GM10847 (cell line): Measurements from ENCODE around the gene KREMEN2.

Source experiments
- POLR2A ChIP-seq: IDR thresholded peaks from 2 replicates; pipeline ENCODE4 v1.6.1; 2011; ENCODE audit not compliant: insufficient read length; ENCODE audit errors: extremely low read depth

KREMEN2 gene

DNA sequence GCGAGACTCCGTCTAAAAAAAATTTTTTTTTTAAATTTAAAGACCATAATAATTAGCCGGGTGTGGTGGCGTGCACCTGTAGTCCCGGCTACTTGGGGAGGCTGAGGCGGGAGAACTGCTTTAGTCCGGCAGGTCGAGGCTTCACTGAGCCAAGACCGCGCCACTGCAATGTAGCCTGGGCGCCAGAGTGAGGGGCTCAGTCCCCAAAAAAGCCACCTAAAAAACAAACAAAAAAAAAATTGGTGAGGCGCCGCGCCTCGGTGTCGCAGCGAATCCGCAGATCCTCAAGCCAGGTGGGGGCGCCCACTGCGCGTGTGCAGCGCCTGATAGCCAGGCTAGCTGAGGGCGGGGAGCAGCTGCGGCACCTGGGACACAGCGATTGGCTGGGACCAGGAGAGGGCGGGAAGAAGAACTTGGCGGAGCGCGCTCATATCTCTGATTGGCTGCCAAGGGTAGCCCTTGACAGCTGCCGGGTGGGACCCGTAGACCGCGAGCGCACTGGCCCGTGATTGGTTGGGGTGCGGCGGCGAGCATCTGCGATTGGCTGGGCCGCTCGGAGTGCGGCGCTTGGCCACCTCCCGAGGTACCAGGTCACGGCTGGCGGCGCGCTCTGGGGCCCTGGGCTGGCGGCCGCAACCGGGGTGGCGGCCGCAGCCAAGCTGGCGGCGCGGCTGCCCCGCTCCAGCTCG, 39.7 kb downstream of the KREMEN2 start:
- TF ChIP-seq POLR2A: no peak

DNA sequence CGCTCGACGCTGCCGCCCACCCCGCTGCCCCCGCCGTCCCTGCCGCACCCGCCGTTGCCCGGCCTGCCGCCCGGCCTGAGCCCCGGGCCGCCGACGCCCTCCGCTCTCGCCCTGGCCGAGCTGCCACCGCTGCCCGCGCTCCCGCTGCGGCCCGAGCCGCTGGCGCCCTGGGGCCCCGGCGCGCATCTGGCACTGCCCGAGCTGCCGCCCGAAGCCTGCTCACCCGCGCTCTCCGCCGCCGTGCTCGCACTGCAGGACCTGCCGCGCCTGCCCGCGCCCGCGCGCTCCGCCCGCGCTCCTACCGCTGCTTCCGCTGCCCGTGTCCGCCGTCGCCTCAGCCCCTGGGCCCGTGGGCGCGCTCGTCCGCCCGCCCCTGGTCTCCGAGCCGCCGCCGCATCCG, 40.2 kb downstream of the KREMEN2 start:
- TF ChIP-seq POLR2A: no peak

DNA sequence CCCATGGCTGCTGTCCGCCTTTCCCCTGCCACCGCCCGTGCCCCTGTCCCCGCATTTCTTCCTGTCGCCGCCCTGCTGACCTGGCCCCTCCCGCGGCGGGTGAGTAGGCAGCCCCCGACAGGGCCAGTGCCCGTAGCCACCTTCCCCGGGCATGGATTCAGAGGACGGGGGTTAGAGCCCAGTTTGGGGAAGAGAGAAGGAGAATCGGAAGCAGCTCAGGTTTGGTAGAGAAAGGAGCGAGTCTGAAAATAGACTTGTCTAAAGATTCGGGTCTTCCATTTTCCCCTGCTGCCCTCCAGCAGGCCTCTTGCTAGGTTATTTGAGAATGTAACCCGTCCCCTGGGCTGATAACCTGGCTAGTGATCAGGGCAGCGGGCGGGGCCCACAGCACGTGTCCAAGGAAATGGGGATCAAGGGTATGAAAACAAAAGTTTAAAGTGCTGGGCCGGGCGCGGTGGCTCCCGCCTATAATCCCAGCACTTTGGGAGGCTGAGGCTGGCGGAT, 40.8 kb downstream of the KREMEN2 start:
- no peak for TF ChIP-seq POLR2A

- TF ChIP-seq POLR2A: no peak
These were observed 43.2 kb downstream of the KREMEN2 start for GRCh38 chr16:3007059-3007956.

GRCh38 chr16:3007957-3008689, 44.0 kb downstream of the KREMEN2 start:
- no peak for TF ChIP-seq POLR2A

GRCh38 chr16:3008690-3009037, 44.6 kb downstream of the KREMEN2 start:
- TF ChIP-seq POLR2A: no peak

DNA sequence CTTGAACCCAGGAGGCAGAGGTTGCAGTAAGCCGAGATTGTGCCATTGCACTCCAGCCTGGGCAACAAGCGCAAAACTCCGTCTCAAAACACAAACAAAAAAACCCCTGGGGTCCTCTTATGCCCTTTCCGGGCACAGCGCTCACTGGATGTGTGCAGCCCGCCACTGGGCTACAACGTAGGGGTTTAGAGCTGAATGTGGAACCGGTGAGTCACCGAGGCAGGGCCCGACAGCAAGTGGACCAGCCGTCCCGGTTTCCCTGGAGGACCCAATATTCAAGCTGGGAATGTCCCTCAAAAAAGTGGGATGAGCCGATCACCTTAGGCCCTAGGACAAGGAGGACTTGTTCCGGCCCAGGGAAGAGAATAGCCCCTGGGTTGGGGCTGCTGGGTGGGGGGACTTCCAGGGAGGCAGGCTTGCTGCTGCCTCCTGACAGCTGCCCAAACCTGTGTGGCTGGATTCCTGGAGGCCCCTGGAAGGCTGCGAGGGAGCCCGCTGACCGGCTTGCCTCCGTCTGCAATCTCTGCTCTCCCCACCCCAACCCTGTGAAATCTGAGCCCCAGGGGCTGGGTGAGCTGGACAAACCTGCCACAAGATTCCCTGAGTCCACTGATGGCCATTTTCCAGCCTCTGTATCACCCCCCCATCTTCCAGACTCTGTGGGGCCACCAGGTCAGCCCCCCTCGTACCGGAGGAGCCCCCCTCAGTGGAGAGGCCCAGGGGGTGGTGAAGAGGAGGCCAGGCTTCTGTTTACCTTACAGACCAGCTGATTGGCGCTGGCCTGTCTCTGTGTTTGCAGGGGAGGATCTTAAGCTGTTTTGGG, 45.7 kb downstream of the KREMEN2 start:
- TF ChIP-seq POLR2A: no peak

GRCh38 chr16:3010510-3010909, 46.4 kb downstream of the KREMEN2 start:
- no peak for TF ChIP-seq POLR2A

DNA sequence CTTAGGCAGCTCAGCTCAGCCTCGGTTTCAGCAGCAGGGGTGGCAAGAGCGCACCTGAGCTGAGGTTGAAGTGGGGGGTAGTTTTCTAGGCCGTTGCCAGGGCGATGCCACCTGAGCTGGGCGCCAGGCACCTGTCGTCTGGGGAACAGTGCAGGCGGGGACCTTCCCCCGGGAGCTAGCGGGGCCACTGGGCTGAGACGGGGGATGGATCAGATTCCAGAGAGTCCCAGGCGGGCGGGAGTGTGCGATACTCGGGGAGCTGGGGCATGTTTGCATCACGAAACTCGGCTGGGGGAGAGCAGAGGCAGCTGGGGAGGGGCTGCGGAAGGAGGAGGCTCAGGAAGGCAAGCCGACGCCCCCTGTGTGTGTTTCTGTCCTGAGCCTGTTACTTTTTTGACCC, 48.2 kb downstream of the KREMEN2 start:
- TF ChIP-seq POLR2A: no peak

- TF ChIP-seq POLR2A: no peak
These were observed 48.8 kb downstream of the KREMEN2 start, which contains the start of gene CLDN9 for GRCh38 chr16:3012828-3013420. Gene CLDN9, plus strand, starts transcription at chr16:3012923. Its CDS starts 440 bp downstream, at chr16:3013363.

- no peak for TF ChIP-seq POLR2A
These were observed 49.4 kb downstream of the KREMEN2 start for GRCh38 chr16:3013491-3013951.

DNA sequence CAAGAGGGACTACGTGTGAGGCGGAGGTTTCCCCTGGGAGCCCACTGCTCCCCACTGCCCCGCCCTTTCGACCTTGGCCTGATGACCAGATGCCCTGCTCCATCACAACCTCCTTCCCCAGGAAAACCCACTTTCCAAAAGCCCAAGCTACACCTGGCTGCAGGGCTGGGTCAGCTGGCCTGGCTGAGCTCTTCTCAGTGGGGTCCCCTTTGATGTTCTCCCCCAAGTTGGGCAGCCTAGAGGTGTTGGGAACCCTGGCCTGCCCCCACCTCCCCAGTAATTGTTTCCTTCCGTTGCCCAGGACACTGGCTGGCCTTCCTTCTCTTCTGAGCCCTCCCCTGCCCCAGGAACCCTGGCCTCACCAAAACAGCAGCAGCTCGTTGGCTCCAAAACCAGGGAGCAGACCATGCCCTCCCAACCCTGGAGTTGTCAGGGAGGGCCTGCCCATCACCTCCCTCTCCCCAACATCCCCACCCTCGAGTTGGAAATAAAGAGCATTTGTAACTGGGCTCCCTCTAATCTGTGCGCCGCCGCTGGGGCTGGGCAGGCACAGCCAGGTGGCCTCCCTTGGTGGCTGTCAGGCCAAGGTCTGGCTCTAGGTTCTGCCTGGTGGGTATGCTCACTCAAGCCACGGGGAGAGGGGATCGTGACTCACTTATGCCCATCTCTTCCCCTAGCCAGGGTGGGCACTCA, 50.1 kb downstream of the KREMEN2 start:
- TF ChIP-seq POLR2A: no peak

- TF ChIP-seq POLR2A: no peak
These were observed 50.9 kb downstream of the KREMEN2 start for GRCh38 chr16:3014971-3015370.
